D341Med (cell line): ENCODE measurements around the gene CAVIN3.
A peak's percentile ranks its signal among the peaks of the same experiment; 100 is the strongest.
"Not testable (repeated sequence)": the region's sequence is repeated elsewhere in the genome, so short reads cannot be mapped to it uniquely, and the experiment has no call there.

ENCODE experiments used
- DNase-seq: peaks from one replicate; pipeline ENCODE4 v3.0.0; 2012; ENCODE audit warnings: low spot score

The CAVIN3 gene

DNA sequence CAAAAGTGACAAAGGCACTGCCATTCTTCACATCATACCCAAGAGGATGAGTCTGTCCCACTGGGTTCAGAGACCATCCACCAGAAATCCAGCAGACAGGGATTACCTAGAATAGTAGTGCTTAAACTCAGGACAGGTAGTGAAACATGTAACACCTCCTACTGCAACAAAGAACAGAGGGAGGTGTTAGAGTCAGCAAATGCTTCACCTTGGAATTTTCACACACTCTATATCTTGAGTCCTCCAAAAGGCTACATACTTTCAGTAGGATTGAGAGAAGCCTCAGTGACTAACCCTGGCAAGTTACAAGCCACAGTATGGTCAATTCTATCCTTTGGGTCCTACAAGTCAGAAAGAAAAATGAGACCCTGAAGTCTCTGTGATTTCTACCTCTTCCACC lies 6.0 kb upstream of the CAVIN3 start:
- no peak for DNase-seq

DNA sequence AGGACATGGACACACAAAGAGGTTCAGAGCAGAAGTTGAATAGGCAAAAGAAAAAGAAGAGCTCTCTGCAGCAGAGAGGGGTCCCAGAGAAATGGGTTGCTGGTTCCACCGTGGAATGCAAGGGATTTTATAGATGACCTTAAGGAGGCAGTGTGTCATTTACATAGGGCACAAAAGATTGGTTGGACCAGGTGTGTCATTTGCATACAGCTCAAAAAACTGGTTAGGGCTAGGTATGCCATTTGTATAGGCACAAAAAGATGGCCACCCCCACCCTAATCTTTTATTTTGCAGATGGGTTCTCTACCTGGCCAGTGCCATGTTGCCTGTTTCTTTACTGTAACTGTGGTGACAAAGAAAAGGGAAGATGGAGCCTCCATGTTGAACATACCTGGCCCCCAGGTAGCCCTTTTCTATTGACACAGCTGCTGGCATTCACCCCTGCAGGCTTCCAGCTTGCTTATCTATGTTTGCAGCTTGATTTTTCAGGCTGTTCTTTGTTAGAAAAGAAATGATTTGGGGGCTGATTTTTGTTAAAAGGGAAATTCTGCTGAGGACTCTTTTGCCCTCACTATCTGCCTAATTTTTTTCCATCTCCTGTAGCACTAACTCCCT lies 3.1 kb upstream of the CAVIN3 start:
- no peak for DNase-seq

DNA sequence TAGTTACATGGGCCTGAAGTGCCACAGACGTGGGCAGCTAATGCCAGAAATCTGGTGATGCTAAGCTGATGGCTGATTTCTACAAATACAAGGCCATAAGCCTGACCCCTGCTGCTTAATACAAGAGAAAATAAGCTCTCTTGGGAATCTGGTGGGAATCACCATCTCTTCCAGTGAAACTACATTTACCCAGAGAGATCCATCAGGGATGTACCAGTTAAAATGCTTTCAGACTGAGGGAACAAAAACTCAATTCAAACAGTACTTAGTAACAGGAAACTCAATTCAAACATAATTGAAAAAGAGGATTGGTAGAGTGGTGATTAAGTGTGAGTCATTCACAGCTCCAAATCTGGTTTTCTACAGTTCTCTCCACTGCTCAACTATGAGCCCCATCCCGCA lies 1.7 kb upstream of the CAVIN3 start:
- DNase-seq = no peak

DNA sequence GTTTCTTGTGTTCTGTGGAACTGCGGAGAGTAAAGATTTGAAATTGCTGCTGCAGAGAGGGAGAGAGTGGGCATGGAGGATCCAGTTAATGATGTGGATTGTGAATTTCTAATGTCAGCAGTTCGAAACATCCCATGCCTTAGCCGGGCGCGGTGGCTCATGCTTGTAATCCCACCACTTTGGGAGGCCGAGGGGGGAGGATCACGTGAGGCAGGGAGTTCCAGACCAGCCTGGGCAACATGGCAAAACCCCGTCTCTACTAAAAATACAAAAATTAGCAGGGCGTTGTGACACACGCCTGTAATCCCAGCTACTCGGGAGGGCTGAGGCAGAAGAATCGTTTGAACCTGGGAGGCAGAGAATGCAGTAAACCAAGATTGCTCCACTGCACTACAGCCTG lies 1.1 kb upstream of the CAVIN3 start:
- no peak for DNase-seq

DNA sequence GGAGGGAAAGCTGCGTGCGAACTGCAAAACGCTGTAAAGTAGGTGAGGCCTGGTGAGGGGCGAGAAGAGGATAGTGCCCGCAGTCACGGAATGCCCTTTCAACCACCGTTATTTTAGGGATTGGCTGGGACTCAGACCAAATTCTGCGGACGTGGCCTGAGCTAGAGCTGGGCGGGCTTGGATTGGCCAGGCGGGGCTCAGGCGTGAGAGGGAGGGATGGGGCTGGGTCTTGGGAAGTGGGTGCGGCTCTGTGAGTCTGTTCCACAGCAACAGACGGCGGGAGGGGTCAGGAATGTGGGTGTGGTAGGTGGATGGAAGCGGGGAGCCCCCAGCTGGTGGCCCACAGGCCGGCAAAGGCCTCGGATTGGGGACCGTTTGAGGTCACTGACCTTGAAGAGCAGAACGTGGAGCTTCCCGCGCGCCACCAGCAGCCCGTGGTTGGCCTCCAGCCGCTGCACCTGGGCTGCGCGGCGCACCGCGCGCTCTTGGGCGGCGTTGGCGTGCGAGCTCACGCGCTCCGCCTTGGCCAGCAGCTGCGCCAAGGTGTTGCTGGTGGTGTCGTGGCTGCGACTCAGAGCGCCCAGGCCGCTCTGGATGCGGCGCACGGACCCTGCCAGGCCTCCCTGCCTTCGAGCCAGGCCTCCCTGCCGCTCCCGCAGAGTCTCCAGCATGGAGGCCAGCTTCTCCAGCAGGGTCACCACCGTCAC lies 444 bp downstream of the CAVIN3 start:
- peak; percentile 28 for DNase-seq

DNA sequence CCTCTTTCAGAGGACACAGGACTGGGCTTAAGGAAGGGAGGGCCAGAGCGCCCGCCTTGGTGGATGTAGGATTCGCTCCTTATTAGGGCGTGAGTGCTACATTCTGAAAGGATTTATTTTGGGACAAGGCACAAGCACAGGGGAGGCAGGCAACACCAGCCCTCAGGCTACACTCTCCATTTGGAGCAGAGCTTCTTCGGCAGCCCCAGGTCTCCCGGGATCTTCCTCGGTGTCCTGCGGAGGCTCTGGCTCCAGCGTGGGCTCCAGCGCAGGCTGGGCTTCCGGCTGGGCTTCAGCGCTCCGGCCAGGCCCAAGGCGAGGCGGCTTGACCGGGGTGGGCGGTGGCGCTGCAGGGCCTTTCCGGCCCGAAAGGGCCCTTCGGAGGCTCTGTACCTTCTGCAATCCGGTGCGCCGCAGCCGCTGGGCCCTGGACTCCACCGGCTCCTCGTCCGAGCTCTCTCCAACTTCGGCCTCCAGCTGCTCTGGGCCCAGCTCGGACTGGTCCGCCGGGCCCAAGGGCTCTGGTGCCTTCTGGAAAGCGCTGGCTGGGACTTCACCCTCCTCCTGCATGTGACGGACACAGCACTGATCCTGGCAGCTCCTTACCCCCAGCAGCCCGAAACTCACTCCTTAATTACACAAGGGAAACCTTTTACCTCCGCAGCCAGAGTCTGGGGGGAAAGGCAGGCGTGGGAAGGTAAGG lies 1.1 kb downstream of the CAVIN3 start:
- DNase-seq = no peak

DNA sequence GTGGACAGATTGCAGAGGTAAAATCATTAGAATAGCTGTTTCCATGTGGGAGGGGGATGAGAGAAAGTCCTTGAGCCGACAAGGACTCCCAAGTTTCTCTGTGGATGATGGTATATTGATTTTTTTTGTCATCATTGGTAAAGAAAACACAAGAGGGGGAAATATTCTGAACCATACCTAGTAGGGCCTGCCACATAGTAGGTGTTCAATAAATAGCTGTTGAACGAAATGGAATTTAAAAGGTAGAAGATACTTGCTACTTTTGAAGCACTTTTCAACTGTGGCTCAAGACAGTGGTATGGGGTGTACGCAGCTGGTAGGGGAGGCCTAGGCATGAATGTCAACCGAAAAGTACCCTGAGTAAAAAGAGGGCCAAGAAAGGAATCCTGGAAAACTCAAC lies 2.1 kb downstream of the CAVIN3 start:
- DNase-seq = no peak

DNA sequence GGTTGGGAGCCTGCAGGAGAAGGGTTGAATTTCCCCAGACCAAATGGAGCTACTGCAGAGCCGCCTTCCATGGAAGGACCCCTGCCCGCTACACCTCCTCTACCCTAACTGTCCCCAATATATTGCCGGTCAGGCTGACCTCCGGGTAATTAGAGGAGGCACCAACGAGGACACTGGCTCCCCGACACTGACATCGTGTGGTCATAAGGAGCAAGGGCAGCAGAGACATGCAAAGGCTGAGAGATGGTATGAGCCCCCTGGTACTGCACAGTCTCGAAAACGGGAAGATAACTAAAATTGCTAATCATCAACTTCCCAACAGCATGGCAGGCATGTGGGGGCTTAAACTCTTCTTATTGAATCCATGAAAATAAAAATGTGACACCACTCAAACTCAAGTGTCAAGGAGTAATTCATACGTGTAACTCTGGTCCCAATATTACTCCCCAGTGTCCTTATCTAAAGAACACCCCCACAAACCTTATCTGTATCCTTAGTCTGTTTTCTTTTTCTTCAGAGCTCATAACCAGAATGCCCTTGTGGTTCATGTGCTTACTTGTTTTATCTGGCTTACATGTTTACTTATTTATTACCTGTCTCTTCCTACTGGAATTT lies 4.4 kb downstream of the CAVIN3 start:
- peak; percentile 72 for DNase-seq

DNA sequence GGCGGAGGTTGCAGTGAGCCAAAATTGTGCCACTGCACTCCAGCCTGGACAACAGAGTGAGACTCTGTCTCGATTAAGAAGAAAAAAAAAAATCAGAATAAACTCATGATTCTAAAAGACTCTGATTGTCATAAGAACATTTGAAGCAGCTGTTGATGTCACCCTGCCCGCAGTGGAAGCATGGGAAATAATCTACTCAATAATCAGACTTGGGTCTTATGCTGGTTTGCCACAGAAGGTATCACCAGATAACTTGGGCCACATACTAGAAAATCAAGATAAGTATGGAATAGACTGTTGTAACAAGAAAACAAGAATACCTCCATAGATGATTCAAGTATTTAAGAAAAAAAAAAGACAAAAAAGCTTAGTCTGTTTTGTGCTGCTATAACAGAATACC lies 8.2 kb downstream of the CAVIN3 start:
- no peak for DNase-seq

DNA sequence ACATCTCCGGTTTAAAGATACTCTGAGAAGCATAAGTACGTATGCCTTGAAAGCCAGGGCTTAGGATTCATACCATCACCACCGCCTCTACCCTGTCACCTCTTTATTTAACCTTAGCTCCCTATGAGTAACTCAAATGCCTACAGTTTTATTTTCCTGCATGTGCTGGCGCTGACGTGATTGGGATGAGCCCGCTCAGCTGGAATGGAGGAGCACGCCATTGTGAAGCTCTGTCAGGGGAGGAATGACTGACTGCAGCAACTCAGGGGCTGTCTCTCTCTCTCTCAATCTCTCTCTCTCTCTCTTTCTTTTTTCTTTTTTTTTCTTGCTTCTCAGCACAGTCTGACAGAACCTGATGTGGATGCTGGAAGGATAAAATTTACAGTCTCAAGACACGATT lies 12.4 kb downstream of the CAVIN3 start:
- DNase-seq = no peak

DNA sequence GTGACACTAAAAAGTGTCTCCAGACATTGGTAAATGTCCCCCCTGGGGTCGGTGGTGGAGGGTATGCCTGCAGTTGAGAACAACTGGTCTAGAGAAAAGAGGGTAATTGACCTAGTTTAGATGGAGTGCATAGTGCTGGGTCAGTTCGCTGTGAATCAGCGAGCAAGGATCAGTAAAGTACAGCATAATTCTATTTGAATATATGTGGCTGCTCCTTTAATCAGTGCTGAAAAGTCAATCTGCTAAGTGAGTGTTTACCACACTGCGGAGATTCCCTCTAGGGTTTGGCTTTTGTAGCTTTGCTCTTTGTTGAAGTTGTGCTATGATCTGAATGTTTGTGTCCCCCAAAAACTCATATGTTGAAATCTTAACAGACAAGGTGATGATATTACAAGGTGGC lies 15.0 kb downstream of the CAVIN3 start:
- no peak for DNase-seq

DNA sequence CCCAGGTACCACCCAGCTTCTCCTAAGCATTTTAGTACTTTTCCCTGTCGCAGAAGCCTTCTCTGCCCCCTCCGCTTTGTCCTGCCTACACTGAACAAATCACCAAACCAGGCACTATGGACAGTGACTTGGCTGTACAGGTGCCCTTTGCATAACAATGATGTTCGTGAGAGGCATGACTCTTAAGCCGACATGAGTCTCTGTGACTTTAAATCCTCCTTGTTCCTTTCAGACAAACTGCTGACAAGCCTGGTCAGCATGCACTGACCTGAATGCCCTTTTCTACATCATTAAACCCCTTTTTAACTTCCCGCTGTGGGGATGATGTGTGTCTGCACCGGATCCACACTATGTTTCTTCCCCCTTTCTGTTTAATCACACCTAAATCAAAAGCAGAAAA lies 16.6 kb downstream of the CAVIN3 start:
- DNase-seq = no peak

DNA sequence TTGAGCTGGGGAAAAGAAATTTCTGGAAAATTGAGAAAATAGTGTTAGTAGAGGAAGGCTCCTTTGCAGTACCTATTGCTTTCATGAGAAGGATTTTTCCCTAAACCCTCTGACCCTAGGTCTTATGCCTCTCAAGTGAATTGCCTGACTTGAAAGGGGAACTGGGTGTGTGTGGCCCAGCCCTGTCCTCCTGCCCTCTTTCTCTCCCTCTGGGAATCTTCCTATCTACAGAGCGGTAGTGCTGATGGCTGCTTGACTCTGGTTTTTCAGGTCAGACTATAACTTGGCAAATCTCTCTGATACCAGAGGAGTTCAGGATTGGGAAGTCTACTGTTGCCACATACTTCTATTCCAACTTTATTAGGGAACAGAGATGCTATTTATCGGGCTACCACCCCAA lies 19.2 kb downstream of the CAVIN3 start:
- DNase-seq = no peak

DNA sequence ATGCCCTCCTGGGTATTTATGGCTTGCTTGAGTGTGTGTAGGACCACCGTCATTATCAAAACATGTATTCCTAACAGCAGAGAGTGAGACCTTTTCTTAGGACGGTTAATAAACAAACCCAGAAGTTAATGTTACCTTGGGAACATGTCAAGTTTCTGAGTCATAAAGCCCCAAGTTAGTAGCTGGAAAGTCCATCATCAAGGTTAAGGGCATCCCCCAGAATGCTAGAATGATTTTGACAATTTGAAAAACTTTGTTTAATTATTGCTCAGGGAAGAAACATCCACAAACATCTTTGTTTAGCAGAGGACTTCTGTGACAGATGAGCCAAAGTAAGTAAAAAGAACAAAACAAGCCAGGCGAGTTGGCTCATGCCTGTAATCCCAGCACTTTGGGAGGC lies 20.0 kb downstream of the CAVIN3 start:
- DNase-seq = no peak

DNA sequence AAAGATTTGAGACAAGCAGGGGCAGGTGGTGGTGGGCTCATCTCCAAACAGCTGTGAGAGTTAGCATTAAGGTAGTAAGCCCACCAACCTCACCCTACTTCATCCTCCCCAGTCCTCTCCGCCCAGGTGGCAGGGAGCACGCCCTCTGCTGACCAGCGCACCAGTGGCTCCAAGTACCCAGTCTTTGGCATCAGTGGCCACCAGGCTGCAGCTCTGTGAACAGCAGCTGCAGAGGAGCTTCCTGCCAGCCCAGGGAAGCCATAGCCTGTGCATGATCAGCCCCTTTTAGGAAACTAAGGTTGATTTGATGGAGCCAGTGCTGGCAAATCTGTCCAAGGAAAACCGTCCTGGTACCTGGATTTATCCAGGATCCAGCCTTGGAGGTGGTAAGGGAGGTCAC lies 21.7 kb downstream of the CAVIN3 start:
- peak; percentile 40 for DNase-seq

DNA sequence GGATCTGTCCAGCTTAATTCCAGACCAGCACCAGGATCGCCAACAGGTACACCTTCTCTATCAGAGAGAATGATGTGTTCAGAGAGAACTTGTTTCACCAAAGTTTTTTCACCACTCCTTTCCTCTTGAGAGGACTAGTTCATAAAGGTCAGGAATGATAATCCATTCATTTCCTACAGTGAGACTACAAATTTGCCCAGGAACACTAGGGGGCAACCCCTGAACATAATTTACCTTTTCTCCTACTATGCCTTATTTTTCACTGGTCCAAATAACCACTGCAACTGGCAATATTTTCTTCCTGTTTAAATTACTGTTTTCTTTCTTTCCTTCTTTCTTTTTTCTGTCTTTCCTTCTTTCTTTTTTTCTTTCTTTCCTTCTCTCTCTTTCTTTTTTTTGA lies 22.5 kb downstream of the CAVIN3 start:
- DNase-seq = no peak

DNA sequence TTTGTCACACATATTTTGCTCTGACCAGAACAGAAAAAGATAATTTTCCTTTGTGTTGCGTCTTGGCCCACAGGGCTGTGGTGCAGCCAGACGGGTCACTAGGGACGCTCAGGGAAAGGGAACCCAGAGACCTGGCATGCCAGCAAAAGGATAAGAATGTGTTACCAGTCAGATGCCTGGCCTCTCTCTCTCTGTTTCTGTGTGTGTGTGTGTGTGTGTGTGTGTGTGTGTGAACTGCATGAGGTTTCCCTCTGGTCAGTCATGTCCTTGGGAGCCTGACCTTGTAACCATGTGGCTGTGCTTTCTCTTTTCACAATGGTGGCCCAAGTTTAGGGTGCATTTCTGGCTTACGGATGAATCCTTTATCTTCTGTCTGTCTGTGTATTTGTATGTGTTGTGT lies 35.3 kb downstream of the CAVIN3 start:
- no peak for DNase-seq

DNA sequence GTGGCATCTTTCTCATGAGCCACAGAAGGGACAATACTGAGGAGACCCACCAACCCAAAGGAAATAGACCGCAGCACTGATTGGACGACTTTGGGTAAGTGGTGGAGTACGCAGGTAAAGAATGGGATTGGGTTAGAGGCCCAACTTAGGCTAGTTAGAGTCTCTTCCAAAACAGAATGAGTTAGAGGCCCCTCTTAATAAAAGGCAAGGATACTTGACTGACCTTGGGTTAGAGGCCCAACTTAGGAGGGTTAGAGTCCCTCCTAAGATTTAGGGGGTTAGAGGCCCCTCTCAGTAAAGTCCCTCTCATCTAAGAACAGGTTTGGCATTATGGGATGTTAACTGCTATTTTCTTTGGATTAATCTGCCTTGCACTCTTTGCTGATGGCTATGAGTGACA lies 36.1 kb downstream of the CAVIN3 start:
- DNase-seq = no peak

DNA sequence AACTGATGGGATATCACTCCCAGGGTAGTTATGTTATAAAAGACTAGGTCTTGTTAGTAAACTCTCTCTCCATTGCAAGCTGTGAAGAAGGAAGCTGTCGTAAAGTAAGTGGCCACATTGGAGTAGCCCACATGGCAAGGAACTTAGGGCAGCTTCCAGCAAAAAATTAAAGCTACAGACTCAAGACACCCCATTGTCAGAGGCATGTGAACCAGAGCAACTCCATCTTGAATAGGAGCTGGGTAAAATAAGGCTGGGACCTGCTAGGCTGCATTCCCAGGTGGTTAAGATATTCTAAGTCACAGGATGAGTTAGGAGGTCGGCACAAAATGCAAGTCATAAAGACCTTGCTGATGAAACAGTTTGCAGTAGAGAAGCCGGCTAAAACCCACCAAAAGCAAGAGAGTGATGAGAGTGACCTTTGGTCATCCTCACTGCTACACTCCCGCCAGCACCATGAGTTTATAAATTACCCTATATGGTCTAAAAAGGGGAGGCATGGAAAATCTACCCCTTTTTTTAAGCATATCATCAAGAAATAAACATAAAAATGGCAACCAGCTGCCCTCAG lies 36.8 kb downstream of the CAVIN3 start:
- no peak for DNase-seq

DNA sequence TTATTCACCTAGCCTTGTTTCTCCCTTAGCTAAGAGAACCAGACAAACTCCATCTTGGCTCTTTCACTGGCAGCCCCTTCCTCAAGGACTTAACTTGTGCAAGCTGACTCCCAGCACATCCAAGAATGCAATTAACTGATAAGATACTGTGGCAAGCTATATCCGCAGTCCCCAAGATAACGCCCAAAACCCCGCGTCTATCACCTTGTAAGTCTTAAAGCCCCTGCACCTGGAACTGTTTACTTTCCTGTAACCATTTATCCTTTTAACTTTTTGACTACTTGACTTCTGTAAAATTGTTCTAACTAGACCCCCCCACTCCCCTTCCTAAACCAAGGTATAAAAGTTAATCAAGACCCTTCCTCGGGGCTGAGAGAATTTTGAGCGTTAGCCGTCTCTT lies 39.5 kb downstream of the CAVIN3 start:
- DNase-seq = not testable (repeated sequence)

DNA sequence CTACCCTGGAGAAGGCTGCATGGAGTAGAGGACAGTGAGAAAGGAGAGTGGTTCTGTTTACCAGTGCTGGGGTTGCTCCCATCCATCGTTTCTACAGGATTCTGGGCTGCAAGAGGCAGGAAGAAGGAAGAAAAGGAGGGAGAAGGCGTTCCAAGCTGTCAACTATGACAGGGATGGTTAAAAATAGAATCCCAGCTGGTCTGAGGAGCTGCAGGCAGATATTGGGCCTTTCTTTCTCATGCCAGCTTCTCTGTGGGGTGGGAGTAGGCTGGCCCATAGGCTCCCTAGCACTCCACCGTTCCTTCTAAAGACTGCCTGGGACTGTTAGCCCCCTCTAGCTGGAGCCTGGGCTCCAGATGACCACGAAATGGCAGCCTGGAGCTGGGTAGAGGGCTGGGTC lies 47.1 kb downstream of the CAVIN3 start:
- no peak for DNase-seq

DNA sequence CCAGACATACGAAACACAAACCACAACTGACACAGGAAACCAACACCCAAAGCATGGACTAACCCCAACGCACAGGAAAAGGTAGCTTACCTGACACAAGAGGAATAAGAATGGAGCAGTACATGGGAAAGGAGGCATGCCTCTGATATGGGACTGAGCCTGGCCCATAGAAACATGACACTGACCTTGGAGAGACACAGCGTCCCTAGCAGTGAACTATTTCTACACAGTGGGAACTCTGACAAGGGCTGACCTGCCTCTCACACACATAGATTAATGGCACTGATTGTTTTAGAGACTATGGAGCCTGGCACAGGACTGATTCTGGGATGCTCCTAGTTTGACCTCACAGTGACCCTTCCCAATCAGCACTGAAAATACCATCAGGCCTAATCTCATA lies 48.7 kb downstream of the CAVIN3 start:
- no peak for DNase-seq
